GM12891 (cell line): ENCODE data around the gene FER.

Experiments
- POLR2A ChIP-seq: IDR thresholded peaks from 2 replicates; pipeline ENCODE4 v1.6.1; 2011; ENCODE audit warnings: low read depth, low read length, control low read depth
- POLR2AphosphoS5 ChIP-seq: IDR thresholded peaks from 2 replicates; pipeline ENCODE4 v1.6.1; 2011; ENCODE audit warnings: low read depth, low read length, control low read depth
- SPI1 ChIP-seq: IDR thresholded peaks from 2 replicates; pipeline ENCODE4 v1.6.1; 2011; ENCODE audit warnings: low read depth, low read length, control low read depth
- TAF1 ChIP-seq: IDR thresholded peaks from 2 replicates; pipeline ENCODE4 v1.6.1; 2011; ENCODE audit warnings: low read depth, low read length, control low read depth

GRCh38 chr5:109173036-109173794, 425.5 kb downstream of the FER start:
- TF ChIP-seq POLR2A (no peak), TAF1 (no peak), POLR2AphosphoS5 (no peak), SPI1 (no peak)
